ENCODE data around the gene HMGN2.

The HMGN2 gene

GRCh38 chr1:26472320-26472900, at the start of gene HMGN2:
TSS of gene HMGN2 (plus strand) at chr1:26472440. CDS start at chr1:26472613, 173 bp downstream.
- DNase-seq = peak; percentile 76

DNA sequence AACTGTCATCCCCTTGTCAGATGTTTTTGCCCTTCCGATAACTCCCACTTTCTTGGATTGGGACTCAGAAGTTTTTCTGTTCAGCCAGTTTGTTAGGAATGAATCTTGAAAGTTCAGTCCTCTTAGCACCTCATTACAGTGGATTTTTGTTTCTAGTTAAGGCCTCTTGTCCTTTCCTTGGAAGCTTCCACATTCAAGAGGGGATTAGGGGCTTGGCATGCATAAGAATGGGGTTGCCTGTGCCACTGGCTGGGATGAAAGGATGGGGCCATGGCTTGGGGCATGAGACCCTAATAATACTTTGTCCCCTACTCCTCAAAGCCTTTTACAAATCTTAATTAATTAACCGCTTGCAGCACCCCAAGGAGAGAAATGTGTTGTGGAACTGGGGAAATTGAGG, 42.5 kb upstream of the HMGN2 start:
- no peak for DNase-seq

GRCh38 chr1:26431979-26432695, 40.1 kb upstream of the HMGN2 start, which contains the start of gene DHDDS:
TSS of gene DHDDS (plus strand) at chr1:26432321. CDS start at chr1:26432946, 625 bp downstream.
- peak; percentile 91 for DNase-seq

- no peak for DNase-seq
Measured at GRCh38 chr1:26432793-26433192, 39.4 kb upstream of the HMGN2 start.

- no peak for DNase-seq
Measured at GRCh38 chr1:26434161-26434752, 38.0 kb upstream of the HMGN2 start.

DNA sequence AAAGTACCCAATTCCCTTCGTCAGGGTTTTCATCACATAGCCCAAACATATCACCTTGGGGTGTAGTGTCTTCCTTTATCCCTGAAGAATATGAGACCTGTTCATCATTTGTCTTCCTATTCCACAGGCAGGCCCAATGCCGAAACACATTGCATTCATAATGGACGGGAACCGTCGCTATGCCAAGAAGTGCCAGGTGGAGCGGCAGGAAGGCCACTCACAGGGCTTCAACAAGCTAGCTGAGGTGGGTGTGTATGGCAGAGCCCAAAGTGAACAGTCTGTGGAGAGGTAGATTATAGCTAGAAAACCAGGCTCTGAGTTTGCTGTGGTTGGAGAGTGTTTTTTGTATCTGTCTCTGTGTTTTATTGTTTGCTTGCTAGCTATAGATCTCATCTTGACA, 34.2 kb upstream of the HMGN2 start:
- DNase-seq = no peak

- no peak for DNase-seq
Measured at GRCh38 chr1:26440259-26440658, 32.0 kb upstream of the HMGN2 start.

GRCh38 chr1:26449868-26450267, 22.4 kb upstream of the HMGN2 start:
- no peak for DNase-seq

DNA sequence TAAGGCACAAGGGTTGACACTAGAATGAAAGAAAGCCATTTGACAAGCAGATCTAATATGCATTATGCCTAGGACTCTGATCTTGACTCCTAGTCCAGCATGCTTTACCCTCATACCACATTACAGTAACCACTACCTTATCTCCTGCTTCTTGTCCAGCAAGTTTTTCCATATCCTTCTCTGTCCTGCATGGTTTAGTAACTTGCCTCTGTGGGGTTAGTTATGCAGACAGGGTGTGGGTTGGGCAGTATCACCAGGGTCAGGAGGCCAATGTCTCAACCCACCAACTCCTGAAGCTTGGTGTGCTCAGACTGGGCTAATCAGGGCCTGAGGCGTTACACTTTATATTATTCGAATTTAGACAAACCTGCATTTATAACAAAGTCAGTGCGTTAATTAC, 21.3 kb upstream of the HMGN2 start:
- DNase-seq = no peak

DNA sequence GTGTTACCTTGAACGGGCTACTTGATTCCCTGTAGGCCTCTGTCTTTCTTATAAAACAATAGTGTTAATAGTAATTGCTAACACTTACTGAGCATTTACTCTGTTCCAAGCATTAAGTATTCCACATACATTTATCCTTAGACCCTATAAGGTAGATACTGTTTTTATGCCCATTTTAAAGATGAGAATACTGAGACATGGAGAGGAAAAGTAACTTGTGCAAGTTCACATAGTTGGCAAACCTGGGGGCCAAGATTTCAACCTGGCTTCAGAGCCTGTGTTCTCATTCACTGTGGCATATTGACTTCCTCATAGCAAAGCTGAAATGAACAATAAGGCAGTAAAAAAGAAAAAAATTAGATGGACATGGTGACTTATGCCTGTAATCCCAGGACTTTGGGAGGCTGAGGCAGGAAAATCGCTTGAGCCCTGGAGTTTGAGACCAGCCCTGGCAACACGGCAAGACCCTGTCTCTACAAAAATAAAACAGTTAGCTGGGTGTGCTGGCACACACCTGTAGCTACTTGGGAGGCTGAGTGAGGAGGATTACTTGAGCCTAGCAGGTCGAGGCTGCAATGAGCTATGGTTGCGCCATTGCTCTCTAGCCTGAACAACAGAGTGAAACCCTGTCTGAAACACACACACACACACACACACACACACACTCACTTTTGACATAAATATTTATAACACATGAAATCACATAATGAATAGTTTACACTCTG, 19.6 kb upstream of the HMGN2 start:
- no peak for DNase-seq

DNA sequence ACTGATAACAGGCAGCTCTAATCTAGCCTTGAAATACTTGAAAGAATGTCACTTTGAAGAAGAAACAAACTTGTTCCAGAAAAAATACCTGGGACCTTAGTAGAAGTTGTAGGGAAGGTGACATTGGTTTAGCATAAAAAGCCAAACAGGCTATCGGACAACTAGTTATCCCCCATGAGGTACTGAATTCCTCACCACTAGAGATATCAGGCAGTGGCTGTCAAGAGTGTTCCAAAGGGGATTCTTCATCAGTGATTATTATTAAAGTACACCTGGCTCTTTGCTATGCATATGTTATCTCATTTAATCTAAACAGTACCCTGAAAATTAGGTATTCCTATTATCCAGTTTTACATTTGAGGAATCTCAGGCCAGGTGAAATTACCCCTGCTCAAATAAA, 13.1 kb upstream of the HMGN2 start:
- DNase-seq = no peak

GRCh38 chr1:26459573-26460031, 12.6 kb upstream of the HMGN2 start:
- DNase-seq = no peak

GRCh38 chr1:26468911-26469310, 3.3 kb upstream of the HMGN2 start:
- DNase-seq = no peak

GRCh38 chr1:26469558-26469957, 2.7 kb upstream of the HMGN2 start:
- no peak for DNase-seq

DNA sequence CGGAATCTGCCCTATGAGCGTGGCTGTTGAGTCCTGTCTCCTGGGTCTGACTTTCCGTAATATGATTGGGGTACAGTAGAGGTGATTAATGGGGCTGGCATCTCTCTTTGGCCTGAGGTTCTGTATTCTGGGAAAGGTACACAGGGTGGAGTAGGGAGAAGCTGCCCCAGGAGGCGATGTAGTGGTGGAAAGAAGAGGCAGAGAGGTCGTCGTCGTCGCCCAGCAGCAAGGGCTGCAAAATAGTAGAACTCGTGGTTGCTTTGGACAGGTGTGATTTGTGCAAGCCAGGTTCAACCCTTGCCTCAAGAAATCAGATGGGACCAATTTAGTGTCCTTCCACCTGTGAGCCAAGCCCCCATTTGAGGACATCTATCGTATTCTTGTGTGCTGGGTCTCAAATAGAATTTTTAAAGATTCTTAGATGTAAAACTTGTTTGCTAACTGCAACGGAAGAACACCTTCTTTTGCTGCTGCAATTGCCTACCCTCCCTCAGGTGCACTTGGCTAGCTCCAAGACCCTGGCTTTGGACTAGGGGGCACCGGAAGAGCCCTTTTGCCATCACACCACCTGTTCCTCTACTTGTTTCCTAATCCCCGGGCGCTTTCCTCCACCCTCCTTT, 1.3 kb upstream of the HMGN2 start:
- DNase-seq = no peak

DNA sequence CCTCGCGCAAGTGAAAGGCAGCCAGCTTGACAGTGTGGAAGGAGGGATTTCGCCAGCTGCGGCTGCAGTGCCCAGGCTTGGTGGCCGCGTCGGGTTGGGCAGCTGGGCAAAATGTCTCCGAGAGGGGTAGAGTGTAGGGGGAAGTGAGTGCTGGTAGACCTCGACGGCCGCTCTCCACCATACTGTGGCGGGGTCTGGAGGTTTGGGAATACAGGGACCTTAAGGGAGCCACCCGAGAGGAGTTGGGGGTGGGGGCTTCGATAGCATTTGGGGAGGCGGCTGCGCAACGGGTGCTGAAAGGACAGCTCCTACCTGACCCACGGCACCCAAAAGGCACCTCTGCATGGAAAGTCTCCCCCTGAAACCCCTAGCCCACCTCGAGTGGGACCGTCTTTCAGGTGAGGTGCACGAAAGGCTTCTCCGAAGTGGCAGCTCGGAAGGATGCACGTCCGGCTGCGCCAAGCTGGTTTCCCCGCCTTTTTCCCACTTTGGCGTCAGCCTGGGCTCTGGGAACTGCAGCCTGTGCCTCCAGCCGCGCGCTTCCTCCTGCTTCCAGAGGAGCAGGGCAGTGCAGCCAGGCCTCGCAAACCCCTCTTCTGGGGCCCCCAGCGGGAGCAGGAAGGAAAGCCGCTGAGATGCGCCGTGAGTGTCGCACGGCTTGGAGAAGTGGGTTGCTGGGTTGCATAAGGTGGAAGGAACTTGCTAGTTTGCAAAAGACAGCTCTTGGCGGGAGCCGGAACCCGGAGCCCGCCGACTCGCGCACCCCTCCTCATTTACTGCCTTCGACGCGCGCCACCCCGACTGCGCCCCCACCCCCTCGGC, 531 bp upstream of the HMGN2 start:
- peak; percentile 53 for DNase-seq

DNA sequence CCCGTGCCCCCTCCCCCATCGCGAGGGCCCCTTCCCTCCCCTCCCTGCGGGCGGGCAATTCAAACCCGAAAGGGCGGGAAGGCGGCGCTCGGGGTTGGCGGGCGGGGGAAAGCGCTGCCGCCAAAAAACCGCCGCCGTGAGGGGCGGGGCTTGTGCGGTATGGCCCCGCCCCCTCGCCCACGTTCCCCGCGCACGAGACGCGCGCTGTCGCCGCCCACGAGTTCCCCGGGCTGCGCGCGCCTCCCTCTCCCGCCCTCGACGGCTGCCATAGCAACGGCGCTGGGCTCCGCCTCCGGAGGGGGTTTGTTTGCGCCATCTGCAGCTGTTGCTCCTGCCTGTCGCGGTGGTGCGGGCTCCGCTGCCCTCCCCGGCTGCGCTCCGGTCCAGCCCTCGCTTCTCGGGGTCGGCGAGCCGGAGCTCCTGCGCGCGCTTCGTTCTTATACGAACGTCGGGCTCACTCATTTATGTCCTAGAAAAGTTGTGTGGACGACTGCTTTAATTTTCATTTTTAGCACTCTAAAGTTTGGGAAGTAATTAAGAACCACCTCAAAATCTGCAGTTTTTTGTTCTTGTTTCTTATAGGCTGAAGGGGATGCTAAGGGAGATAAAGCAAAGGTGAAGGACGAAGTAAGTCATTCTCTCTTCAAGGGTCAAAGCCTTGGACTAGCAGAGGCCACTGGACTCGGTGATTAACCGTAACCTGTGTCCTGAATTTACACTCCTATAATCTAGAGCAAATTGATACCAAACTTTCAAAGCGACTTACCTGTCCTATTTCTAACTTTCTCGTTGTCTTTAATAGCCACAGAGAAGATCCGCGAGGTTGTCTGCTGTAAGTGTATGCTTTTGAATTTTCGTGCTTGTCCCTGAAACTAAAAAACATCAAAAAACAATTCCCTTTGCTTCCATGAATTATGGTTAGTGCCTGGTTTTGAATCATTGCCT, 933 bp downstream of the HMGN2 start:
- peak; percentile 76 for DNase-seq

- no peak for DNase-seq
Measured at GRCh38 chr1:26474818-26475217, 2.6 kb downstream of the HMGN2 start.

- DNase-seq = no peak
Measured at GRCh38 chr1:26475989-26476388, 3.7 kb downstream of the HMGN2 start.

- DNase-seq = no peak
Measured at GRCh38 chr1:26476958-26477357, 4.7 kb downstream of the HMGN2 start.
